Vagina (tissue), 2 donors: Measurements from ENCODE around the gene NR1H2. TPM values are rescaled to one million over a fixed set of nuclear protein-coding genes. Genes with fewer than 3 reads are reported as not detected.

ENCODE experiments used
- DNase-seq, 2 donors: peaks; one replicate each; pipeline ENCODE4 v3.0.0-alpha.2; 2017; ENCODE audit errors: extremely low spot score in 2 of 2
- H3K27ac ChIP-seq: fragments of 200-600 bp; sonication (generic); one replicate; pipeline ENCODE4 v1.5.1; 2019
- H3K27me3 ChIP-seq: fragments of 200-600 bp; sonication (generic); one replicate; pipeline ENCODE4 v1.5.1; 2019
- H3K36me3 ChIP-seq, 2 donors: fragments of 200-600 bp; sonication (generic); one replicate each; pipeline ENCODE4 v1.5.1; 2017 to 2019
- H3K4me1 ChIP-seq: fragments of 200-600 bp; sonication (generic); one replicate; pipeline ENCODE4 v1.5.1; 2019
- H3K4me3 ChIP-seq, 2 donors: fragments of 200-600 bp; sonication (generic); 1 replicate in 1 of 2; 2 replicates in 1 of 2; pipeline ENCODE4 v1.5.1; 2016 to 2019
- H3K9me3 ChIP-seq: fragments of 200-600 bp; sonication (generic); one replicate; pipeline ENCODE4 v1.5.1; 2019
- CTCF ChIP-seq, 3 experiments: fragments of 450-650 bp in 2 of 3; fragments of 200-600 bp in 1 of 3; sonication (generic) in 1 of 3; IDR thresholded peaks; one replicate each; pipeline ENCODE4 v1.5.1; 2017 to 2019; ENCODE audit warnings: antibody characterized with exemption in 3 of 3, mild to moderate bottlenecking in 2 of 3, moderate library complexity in 2 of 3
- POLR2A ChIP-seq, 2 donors: fragments of 450-650 bp; IDR thresholded peaks; one replicate each; pipeline ENCODE4 v1.6.1; 2017; ENCODE audit warnings: antibody characterized with exemption in 2 of 2, mild to moderate bottlenecking in 2 of 2, moderate library complexity in 2 of 2
- POLR2AphosphoS5 ChIP-seq, 2 donors: sonication (generic); formaldehyde crosslinking; IDR thresholded peaks; one replicate each; pipeline ENCODE4 v1.9.0; 2017; ENCODE audit warnings: antibody characterized with exemption in 2 of 2, mild to moderate bottlenecking in 2 of 2, low read depth in 1 of 2; ENCODE audit not compliant: insufficient read depth in 1 of 2
- intact Hi-C: fragments of 100-400 bp; cut with DNase I; formaldehyde crosslinking; loops from one replicate; pipeline ENCODE4 v1.15.1; 2023
- total RNA-seq: library from RNA; depleted of rRNA; stranded (reverse); fragments of >200 nt; gene quantifications from one replicate; pipeline ENCODE4 v1.2.3, GENCODE V29; 2016

NR1H2 gene
- total RNA-seq, 1 donor from 2014 or later = 84.7 TPM

GRCh38 chr19:50413531-50413930 lies 37.3 kb downstream of the NR1H2 start:
- TF ChIP-seq POLR2AphosphoS5 (IDR thresholded peaks at IDR 0.05; ENCODE audit: insufficient read depth in 1 of 2, low read depth in 1 of 2) (no peak), POLR2A (IDR thresholded peaks at IDR 0.05) (no peak), CTCF (IDR thresholded peaks at IDR 0.05) (no peak)
- H3K9me3 ChIP-seq = no peaks in the 10 kb centered on the region
- H3K27ac ChIP-seq = no peak overlapping the region
- H3K4me1 ChIP-seq = peaks cover 2% of the 10 kb centered on the region
- intact Hi-C loops = no loop called here
- H3K4me3 ChIP-seq = no peak overlapping the region
- no peaks in the 10 kb centered on the region for H3K27me3 ChIP-seq
- peaks cover 0 to 9% of the 10 kb centered on the region in 2 donors for H3K36me3 ChIP-seq
- no peak for DNase-seq

DNA sequence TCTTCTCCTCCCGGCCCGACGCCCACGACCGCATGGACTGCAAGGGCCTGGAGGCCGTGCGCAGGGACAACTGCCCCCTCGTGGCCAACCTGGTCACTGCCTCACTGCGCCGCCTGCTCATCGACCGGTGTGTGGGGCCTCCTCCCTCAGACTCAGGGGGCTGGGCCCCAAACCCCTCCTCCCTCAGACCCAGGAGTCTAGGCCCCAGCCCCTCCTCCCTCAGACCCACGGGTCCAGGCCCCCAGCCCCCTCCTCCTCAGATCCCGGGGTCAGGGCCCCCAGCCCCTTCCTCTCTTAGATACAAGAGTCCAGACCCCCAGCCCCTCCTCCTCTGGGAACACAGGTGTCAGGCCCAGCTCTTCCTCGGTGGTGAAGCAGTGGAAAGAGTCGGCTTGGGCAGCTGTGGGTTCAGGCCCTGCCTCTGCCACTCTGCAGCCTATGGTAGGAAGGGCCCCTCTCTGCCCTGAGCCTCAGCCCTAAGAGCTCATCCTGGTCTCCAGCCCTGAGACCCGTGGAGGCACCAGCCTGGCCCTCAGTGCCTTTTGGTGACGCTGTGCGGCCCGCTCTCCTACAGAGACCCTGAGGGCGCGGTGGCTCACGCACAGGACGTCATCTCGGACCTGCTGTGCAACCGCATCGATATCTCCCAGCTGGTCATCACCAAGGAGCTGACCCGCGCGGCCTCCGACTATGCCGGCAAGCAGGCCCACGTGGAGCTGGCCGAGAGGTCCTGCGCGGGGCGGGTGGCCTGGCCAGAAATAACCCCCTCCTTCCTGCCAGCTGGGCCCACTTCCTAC lies 38.8 kb downstream of the NR1H2 start:
- Histone ChIP-seq H3K9me3 (no peaks in the 10 kb centered on the region), H3K27ac (no peak overlapping the region), H3K27me3 (no peaks in the 10 kb centered on the region), H3K4me1 (peaks cover 6% of the 10 kb centered on the region), H3K4me3 (no peak overlapping the region), H3K36me3 (no peaks in the 10 kb centered on the region)
- TF ChIP-seq CTCF (IDR thresholded peaks at IDR 0.05) (peak; percentile 45 to 67 (median 52)), POLR2A (IDR thresholded peaks at IDR 0.05) (no peak)
- intact Hi-C loops = no loop called here
- no peak for DNase-seq

- no peaks in the 10 kb centered on the region for H3K36me3 ChIP-seq
- no peak for DNase-seq
- TF ChIP-seq POLR2AphosphoS5 (IDR thresholded peaks at IDR 0.05; ENCODE audit: insufficient read depth in 1 of 2, low read depth in 1 of 2) (no peak), CTCF (IDR thresholded peaks at IDR 0.05) (no peak), POLR2A (IDR thresholded peaks at IDR 0.05) (no peak)
- H3K9me3 ChIP-seq = no peaks in the 10 kb centered on the region
- no peaks in the 10 kb centered on the region for H3K27me3 ChIP-seq
- intact Hi-C loops = no loop called here
- peaks cover 6% of the 10 kb centered on the region for H3K4me1 ChIP-seq
- no peak overlapping the region for H3K27ac ChIP-seq
- H3K4me3 ChIP-seq = no peak overlapping the region
Measured at GRCh38 chr19:50415661-50416033, 39.4 kb downstream of the NR1H2 start.

- H3K27ac ChIP-seq = no peak overlapping the region
- no peaks in the 10 kb centered on the region for H3K36me3 ChIP-seq
- no peaks in the 10 kb centered on the region for H3K27me3 ChIP-seq
- no peak overlapping the region for H3K4me3 ChIP-seq
- H3K9me3 ChIP-seq = no peaks in the 10 kb centered on the region
- TF ChIP-seq CTCF (IDR thresholded peaks at IDR 0.05) (no peak), POLR2AphosphoS5 (IDR thresholded peaks at IDR 0.05; ENCODE audit: insufficient read depth in 1 of 2, low read depth in 1 of 2) (no peak), POLR2A (IDR thresholded peaks at IDR 0.05) (no peak)
- H3K4me1 ChIP-seq = peaks cover 6% of the 10 kb centered on the region
- intact Hi-C loops = no loop called here
- DNase-seq = no peak
Measured at GRCh38 chr19:50416034-50416977, 40.0 kb downstream of the NR1H2 start.
